C4-2B (cell line): ENCODE data around the gene EXOC6.

Experiments used
- ZFX ChIP-seq: fragments of 450-650 bp; IDR thresholded peaks from 2 replicates; pipeline ENCODE4 v1.6.1; 2017
- TF ChIP-seq, protein P1 (sequence below): fragments of 450-650 bp; conservative IDR thresholded peaks from 2 replicates; pipeline ENCODE4 v1.5.1; 2017; ENCODE audit warnings: mild to moderate bottlenecking

DNA sequence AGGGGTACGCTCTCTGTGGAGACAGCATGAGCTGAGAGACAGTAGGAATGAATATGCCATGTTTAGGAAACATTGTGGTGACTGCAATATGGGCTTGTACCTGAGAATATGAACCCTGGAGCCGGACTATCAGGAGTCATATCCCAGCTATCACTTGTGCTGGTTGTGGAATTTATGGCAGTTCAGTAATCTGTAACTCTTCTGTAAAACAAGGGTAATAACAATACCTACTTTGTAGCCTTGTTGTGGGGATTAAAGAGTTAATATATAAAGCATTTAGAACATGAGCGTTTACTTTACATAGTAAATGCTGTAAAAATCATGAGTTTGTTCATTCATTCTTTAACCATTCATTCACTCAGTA, 44.4 kb downstream of the EXOC6 start:
- TF ChIP-seq, protein P1, sequence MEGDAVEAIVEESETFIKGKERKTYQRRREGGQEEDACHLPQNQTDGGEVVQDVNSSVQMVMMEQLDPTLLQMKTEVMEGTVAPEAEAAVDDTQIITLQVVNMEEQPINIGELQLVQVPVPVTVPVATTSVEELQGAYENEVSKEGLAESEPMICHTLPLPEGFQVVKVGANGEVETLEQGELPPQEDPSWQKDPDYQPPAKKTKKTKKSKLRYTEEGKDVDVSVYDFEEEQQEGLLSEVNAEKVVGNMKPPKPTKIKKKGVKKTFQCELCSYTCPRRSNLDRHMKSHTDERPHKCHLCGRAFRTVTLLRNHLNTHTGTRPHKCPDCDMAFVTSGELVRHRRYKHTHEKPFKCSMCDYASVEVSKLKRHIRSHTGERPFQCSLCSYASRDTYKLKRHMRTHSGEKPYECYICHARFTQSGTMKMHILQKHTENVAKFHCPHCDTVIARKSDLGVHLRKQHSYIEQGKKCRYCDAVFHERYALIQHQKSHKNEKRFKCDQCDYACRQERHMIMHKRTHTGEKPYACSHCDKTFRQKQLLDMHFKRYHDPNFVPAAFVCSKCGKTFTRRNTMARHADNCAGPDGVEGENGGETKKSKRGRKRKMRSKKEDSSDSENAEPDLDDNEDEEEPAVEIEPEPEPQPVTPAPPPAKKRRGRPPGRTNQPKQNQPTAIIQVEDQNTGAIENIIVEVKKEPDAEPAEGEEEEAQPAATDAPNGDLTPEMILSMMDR, result no peak
- no peak for TF ChIP-seq ZFX
